AG04449 (cell line): Measurements from ENCODE around the gene SHROOM1.

Source experiments
- CTCF ChIA-PET: fragments of 350-600 bp; formaldehyde crosslinking; extraction: SDS; loops from one replicate; lab custom pipeline; 2021; ENCODE audit warnings: antibody characterized with exemption; lab: Yijun Ruan, JAX
- POLR2A ChIA-PET: fragments of 400-600, 350-600 bp; formaldehyde crosslinking; extraction: SDS; loops from one replicate; lab custom pipeline; 2020; ENCODE audit warnings: antibody characterized with exemption, inconsistent platforms; lab: Yijun Ruan, JAX
- DNase-seq: peaks from one replicate; pipeline ENCODE4 v3.0.0-alpha.2; 2010; ENCODE audit warnings: low read depth, low spot score
- H3K4me3 ChIP-seq: 2 replicates; pipeline ENCODE4 v1.5.1; 2011; ENCODE audit warnings: low read depth, mild to moderate bottlenecking, control low read depth, low read length
- CTCF ChIP-seq: IDR thresholded peaks from one replicate; pipeline ENCODE4 v1.5.1; 2011; ENCODE audit warnings: mild to moderate bottlenecking, moderate library complexity, low read length, control low read depth, inconsistent platforms; ENCODE audit not compliant: insufficient read depth; ENCODE audit errors: missing control alignments

The SHROOM1 gene

GRCh38 chr5:132802044-132802684, 28.3 kb downstream of the SHROOM1 start:
- ChIA-PET CTCF (interaction anchor here (0.8 to 4.2 kb wide), 6 partner anchors 8 to 886 kb away, joined by 3 to 31 read pairs (median 4); no protein-coding TSS in a partner anchor), POLR2A (no interaction called here)
- no peak for TF ChIP-seq CTCF

GRCh38 chr5:132800545-132800944, 29.9 kb downstream of the SHROOM1 start:
- DNase-seq, result no peak
- no peak for TF ChIP-seq CTCF
- ChIA-PET POLR2A (interaction anchor here (0.6 kb wide), 1 partner anchor 12 kb away, joined by 4 read pairs; the partner anchor contains the start of gene SOWAHA), CTCF (interaction anchor here (0.7 to 4.2 kb wide), 7 partner anchors 10 to 53 kb away, joined by 3 to 31 read pairs (median 5); no protein-coding TSS in a partner anchor)
- no peak overlapping the region for H3K4me3 ChIP-seq

More at GRCh38 chr5:132802044-132802684, 28.3 kb downstream of the SHROOM1 start:
- no peak overlapping the region for H3K4me3 ChIP-seq
- DNase-seq, result no peak

- no peak overlapping the region for H3K4me3 ChIP-seq
- ChIA-PET CTCF (interaction anchor here (0.6 to 1.5 kb wide), 3 partner anchors 8 to 571 kb away, joined by 3 to 7 read pairs (median 3); no protein-coding TSS in a partner anchor), POLR2A (no interaction called here)
- no peak for DNase-seq
- TF ChIP-seq CTCF, result no peak
These were observed 31.1 kb downstream of the SHROOM1 start for GRCh38 chr5:132799392-132799791.

- CTCF ChIA-PET, result interaction anchor here (1.0 to 1.5 kb wide), 3 partner anchors 10 to 22 kb away, joined by 3 to 7 read pairs (median 4); no protein-coding TSS in a partner anchor
- DNase-seq, result no peak
- POLR2A ChIA-PET, result no interaction called here
- TF ChIP-seq CTCF, result no peak
- no peak overlapping the region for H3K4me3 ChIP-seq
These were observed 32.8 kb downstream of the SHROOM1 start for GRCh38 chr5:132797651-132798050.

GRCh38 chr5:132791026-132791425, 39.4 kb downstream of the SHROOM1 start:
- H3K4me3 ChIP-seq, result no peak overlapping the region
- no peak for DNase-seq
- ChIA-PET CTCF (interaction anchor here (1.6 to 1.8 kb wide), 2 partner anchors 16 to 29 kb away, joined by 4 read pairs; no protein-coding TSS in a partner anchor), POLR2A (interaction anchor here (0.7 kb wide), 1 partner anchor 17 kb away, joined by 3 read pairs; no protein-coding TSS in a partner anchor)
- TF ChIP-seq CTCF, result no peak

- ChIA-PET POLR2A (interaction anchor here (0.7 kb wide), 1 partner anchor 18 kb away, joined by 3 read pairs; no protein-coding TSS in a partner anchor), CTCF (interaction anchor here (1.6 kb wide), 1 partner anchor 30 kb away, joined by 4 read pairs; no protein-coding TSS in a partner anchor)
- TF ChIP-seq CTCF, result no peak
- no peak for DNase-seq
- no peak overlapping the region for H3K4me3 ChIP-seq
These were observed 40.1 kb downstream of the SHROOM1 start for GRCh38 chr5:132790201-132790865.
